Measurements from ENCODE around the gene CDH13. TPM values are rescaled to one million over a fixed set of nuclear protein-coding genes. Genes with fewer than 3 reads are reported as not detected.

Gene CDH13
- total RNA-seq, 1 donor from 2014 or later, result 161 TPM

DNA sequence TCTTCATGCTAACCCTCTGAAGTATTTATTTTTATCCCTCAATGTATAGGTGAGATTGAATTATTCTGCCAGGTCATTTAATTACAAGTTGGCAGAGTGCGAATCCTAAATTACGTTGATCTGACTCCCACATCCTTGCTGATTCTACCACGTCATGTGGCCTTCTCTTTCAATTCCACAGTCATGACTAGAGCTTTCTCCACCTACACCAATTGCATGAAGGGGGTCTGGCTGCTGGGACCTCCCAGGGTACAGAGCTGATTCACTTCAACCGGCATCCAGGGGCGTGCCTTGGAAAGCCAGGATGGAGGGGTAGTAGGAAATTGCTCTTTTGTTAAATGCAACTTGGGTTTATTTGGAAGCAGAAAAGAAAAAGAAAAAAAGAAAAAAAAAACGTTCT, 41.1 kb upstream of the CDH13 start:
- TF ChIP-seq, protein P1, sequence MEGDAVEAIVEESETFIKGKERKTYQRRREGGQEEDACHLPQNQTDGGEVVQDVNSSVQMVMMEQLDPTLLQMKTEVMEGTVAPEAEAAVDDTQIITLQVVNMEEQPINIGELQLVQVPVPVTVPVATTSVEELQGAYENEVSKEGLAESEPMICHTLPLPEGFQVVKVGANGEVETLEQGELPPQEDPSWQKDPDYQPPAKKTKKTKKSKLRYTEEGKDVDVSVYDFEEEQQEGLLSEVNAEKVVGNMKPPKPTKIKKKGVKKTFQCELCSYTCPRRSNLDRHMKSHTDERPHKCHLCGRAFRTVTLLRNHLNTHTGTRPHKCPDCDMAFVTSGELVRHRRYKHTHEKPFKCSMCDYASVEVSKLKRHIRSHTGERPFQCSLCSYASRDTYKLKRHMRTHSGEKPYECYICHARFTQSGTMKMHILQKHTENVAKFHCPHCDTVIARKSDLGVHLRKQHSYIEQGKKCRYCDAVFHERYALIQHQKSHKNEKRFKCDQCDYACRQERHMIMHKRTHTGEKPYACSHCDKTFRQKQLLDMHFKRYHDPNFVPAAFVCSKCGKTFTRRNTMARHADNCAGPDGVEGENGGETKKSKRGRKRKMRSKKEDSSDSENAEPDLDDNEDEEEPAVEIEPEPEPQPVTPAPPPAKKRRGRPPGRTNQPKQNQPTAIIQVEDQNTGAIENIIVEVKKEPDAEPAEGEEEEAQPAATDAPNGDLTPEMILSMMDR (IDR thresholded peaks at IDR 0.05; ENCODE audit: borderline replicate concordance), result no peak
- Histone ChIP-seq H3K4me1 (peaks cover 5% of the 10 kb centered on the region), H3K36me3 (no peaks in the 10 kb centered on the region), H3K9me3 (replicated peaks) (no peaks in the 10 kb centered on the region), H3K27ac (replicated peaks) (no peak overlapping the region), H3K27me3 (ENCODE audit: low read depth) (no peaks in the 10 kb centered on the region), H3K4me3 (no peak overlapping the region)
- intact Hi-C loops (cut with micrococcal nuclease), result no loop called here
- no peak for DNase-seq

DNA sequence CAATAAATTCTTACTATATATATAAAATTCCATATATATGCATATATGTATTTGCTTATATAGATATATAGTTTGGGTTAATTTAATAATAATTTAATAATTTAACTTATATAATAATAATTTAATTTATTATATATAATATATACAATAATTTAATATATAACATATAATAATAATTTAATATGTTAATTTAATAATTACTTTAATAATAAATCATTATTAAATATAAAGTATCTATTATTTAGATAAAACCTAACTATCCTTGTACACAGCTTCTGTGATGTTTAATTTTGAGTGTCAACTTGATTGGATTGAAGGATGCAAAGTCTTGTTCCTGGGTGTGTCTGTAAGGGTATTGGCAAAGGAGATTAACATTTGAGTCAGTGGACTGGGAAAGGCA, 40.6 kb upstream of the CDH13 start:
- H3K27ac ChIP-seq (replicated peaks), result no peak overlapping the region
- no peaks in the 10 kb centered on the region for H3K27me3 ChIP-seq (ENCODE audit: low read depth)
- DNase-seq, result no peak
- H3K4me1 ChIP-seq, result peaks cover 5% of the 10 kb centered on the region
- H3K4me3 ChIP-seq, result no peak overlapping the region
- H3K9me3 ChIP-seq (replicated peaks), result no peaks in the 10 kb centered on the region
- intact Hi-C loops (cut with micrococcal nuclease), result no loop called here
- TF ChIP-seq, protein P1 (IDR thresholded peaks at IDR 0.05; ENCODE audit: borderline replicate concordance), result no peak
- no peaks in the 10 kb centered on the region for H3K36me3 ChIP-seq

DNA sequence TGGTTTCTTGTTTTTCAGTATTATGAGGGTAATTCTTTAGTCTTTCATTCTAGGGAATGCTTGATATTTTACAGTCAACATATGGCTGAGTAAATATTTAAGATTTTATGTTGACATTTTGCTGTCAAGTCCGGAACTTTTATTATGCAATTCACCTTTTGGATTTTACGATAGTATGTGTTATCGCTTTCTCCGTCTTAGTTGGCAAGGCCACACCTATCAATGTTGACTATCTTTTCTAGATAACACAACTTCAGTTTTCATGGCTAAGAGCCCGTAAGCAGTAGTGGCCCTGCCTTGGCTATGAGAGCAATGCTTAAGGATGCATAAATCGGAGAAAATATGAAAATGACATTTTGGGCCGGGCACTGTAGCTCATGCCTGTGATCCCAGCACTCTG, 39.5 kb upstream of the CDH13 start:
- Histone ChIP-seq H3K4me1 (peaks cover 5% of the 10 kb centered on the region), H3K4me3 (no peak overlapping the region), H3K27me3 (ENCODE audit: low read depth) (no peaks in the 10 kb centered on the region), H3K36me3 (no peaks in the 10 kb centered on the region), H3K27ac (replicated peaks) (no peak overlapping the region), H3K9me3 (replicated peaks) (no peaks in the 10 kb centered on the region)
- intact Hi-C loops (cut with micrococcal nuclease), result no loop called here
- DNase-seq, result no peak
- TF ChIP-seq, protein P1 (IDR thresholded peaks at IDR 0.05; ENCODE audit: borderline replicate concordance), result no peak

DNA sequence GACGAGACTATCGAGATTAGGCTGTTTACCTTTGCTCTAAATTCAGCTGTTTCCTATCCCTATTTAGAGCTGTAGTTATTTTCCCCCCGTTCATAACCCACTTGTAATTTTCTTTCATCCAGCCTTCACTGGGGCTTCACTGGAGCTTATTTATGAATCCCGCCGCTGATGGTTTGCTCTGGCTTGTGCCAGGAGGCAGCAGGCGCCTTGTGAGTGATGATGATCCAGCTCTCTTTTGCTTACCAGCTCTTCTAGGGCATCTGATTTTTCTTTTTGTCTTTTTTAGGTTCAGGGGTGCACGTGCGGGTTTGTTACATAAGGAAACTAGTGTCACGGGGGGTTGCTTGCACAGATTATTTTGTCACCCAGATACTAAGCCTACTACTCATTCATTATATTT, 37.4 kb upstream of the CDH13 start:
- H3K4me3 ChIP-seq, result no peak overlapping the region
- DNase-seq, result no peak
- no peak overlapping the region for H3K27ac ChIP-seq (replicated peaks)
- intact Hi-C loops (cut with micrococcal nuclease), result no loop called here
- TF ChIP-seq, protein P1 (IDR thresholded peaks at IDR 0.05; ENCODE audit: borderline replicate concordance), result no peak
- H3K36me3 ChIP-seq, result no peaks in the 10 kb centered on the region
- H3K9me3 ChIP-seq (replicated peaks), result no peaks in the 10 kb centered on the region
- H3K4me1 ChIP-seq, result peaks cover 1% of the 10 kb centered on the region
- no peaks in the 10 kb centered on the region for H3K27me3 ChIP-seq (ENCODE audit: low read depth)

DNA sequence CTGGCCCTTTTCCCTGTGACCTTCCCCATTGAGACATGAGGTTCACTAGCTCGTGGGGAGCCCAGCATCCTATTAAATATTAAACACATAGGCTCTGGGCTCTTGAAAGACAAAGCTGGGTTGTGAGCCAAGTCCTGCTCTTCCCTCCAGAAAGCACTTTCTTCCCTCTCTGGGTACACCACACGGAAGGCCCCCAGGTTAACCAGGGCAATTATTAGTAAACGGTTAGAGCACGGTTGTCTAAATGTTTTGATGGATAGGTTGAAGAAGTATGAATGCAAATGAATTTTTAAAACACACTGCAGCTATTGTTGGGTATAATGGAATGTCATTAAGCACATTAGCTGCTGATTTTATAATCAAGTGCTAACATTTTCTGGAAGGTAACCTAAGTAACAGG, 32.7 kb upstream of the CDH13 start:
- intact Hi-C loops (cut with micrococcal nuclease), result no loop called here
- Histone ChIP-seq H3K27ac (replicated peaks) (no peak overlapping the region), H3K27me3 (ENCODE audit: low read depth) (no peaks in the 10 kb centered on the region), H3K4me1 (no peaks in the 10 kb centered on the region), H3K4me3 (no peak overlapping the region), H3K36me3 (no peaks in the 10 kb centered on the region), H3K9me3 (replicated peaks) (peaks cover 6% of the 10 kb centered on the region)
- TF ChIP-seq, protein P1 (IDR thresholded peaks at IDR 0.05; ENCODE audit: borderline replicate concordance), result no peak
- no peak for DNase-seq

DNA sequence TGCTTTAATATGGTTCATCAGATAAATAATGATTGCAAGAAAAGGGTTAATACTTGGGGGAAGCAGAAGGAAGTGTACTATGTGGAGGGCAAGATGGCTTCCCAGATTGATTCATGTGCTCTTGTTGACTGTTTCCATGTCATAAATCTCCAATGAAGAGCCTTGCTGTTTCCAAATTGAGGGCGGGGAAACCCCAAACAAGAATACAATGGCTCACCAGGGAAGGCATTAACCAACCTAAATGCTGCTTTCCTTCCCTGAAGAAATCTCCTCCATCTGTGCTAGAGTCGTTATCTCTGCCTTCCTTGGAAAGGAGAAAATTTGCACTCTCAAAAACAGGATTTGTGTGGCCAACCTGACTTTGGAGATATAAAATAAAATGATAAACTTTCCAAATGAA, 28.0 kb upstream of the CDH13 start:
- intact Hi-C loops (cut with micrococcal nuclease), result no loop called here
- Histone ChIP-seq H3K36me3 (no peaks in the 10 kb centered on the region), H3K27me3 (ENCODE audit: low read depth) (no peaks in the 10 kb centered on the region), H3K4me1 (peaks cover 4% of the 10 kb centered on the region), H3K4me3 (no peak overlapping the region), H3K27ac (replicated peaks) (no peak overlapping the region), H3K9me3 (replicated peaks) (peaks cover 21% of the 10 kb centered on the region)
- DNase-seq, result no peak
- TF ChIP-seq, protein P1 (IDR thresholded peaks at IDR 0.05; ENCODE audit: borderline replicate concordance), result no peak

Measured in left ventricle myocardium inferior (tissue), 1 donor.